IMR-90 (cell line): ENCODE data around the gene FBXO17. TPM values are rescaled to one million over a fixed set of nuclear protein-coding genes. Genes with fewer than 3 reads are reported as not detected.

ENCODE experiments used
- ATAC-seq: fragments of 200-7000 bp; cut with Tn5 transposase; 2 replicates; pipeline ENCODE4 v1.9.1; 2020; ENCODE audit warnings: low read depth, mild to moderate bottlenecking, moderate library complexity
- BruUV-seq: library from RNA; stranded (reverse); fragments of 400-500 nt; replicated peaks from 2 replicates; lab custom pipeline; 2021; lab: Mats Ljungman, UMichigan
- CTCF ChIA-PET: fragments of 300-600 bp; formaldehyde crosslinking; extraction: SDS; loops from one replicate; lab custom pipeline; 2021; ENCODE audit warnings: antibody characterized with exemption; lab: Yijun Ruan, JAX
- POLR2A ChIA-PET: fragments of 300-600 bp; sonication (Branson Sonifier 250); formaldehyde crosslinking; loops from one replicate; lab custom pipeline; 2022; ENCODE audit warnings: antibody characterized with exemption; ENCODE audit not compliant: unreplicated experiment; lab: Charles Lee
- DNase-seq: peaks from one replicate; pipeline ENCODE4 v3.0.0; 2013
- H2AFZ ChIP-seq: replicated peaks from 2 replicates; pipeline ENCODE3; 2013; ENCODE audit warnings: low read length, mild to moderate bottlenecking; ENCODE audit not compliant: poor library complexity
- H2AK5ac ChIP-seq: 2 replicates; pipeline ENCODE4 v1.6.1; 2013; ENCODE audit warnings: low read depth, low read length, inconsistent platforms
- H2AK9ac ChIP-seq: replicated peaks from 2 replicates; pipeline ENCODE3; 2013; ENCODE audit warnings: mild to moderate bottlenecking, low read depth, low read length, moderate library complexity; ENCODE audit not compliant: poor library complexity
- H2BK120ac ChIP-seq: 2 replicates; pipeline ENCODE4 v1.6.1; 2013; ENCODE audit warnings: low read depth, low read length, inconsistent platforms
- H2BK15ac ChIP-seq: 3 replicates; pipeline ENCODE4 v1.6.1; 2013; ENCODE audit warnings: low read depth, low read length, inconsistent platforms
- H2BK20ac ChIP-seq: 2 replicates; pipeline ENCODE4 v1.6.1; 2013; ENCODE audit warnings: low read depth, mild to moderate bottlenecking, inconsistent platforms, low read length, moderate library complexity
- H2BK5ac ChIP-seq: 2 replicates; pipeline ENCODE4 v1.6.1; 2013; ENCODE audit warnings: mild to moderate bottlenecking, low read depth, low read length, inconsistent platforms; ENCODE audit not compliant: poor library complexity, severe bottlenecking
- H3K14ac ChIP-seq: replicated peaks from 2 replicates; pipeline ENCODE4 v1.6.1; 2013; ENCODE audit warnings: low read depth, low read length, inconsistent platforms
- H3K18ac ChIP-seq: 2 replicates; pipeline ENCODE4 v1.6.1; 2013; ENCODE audit warnings: low read depth, low read length, control low read depth
- H3K23ac ChIP-seq: 2 replicates; pipeline ENCODE4 v1.6.1; 2013; ENCODE audit warnings: low read depth, low read length, inconsistent platforms
- H3K27ac ChIP-seq: 2 replicates; pipeline ENCODE4 v1.5.1; 2013; ENCODE audit warnings: mild to moderate bottlenecking, control low read depth, low read length; ENCODE audit not compliant: insufficient read depth
- H3K27me3 ChIP-seq: 2 replicates; pipeline ENCODE4 v1.6.1; 2013; ENCODE audit warnings: low read length; ENCODE audit not compliant: control insufficient read depth, insufficient read depth
- H3K36me3 ChIP-seq: 2 replicates; pipeline ENCODE4 v1.6.1; 2013; ENCODE audit warnings: low read length, mixed read lengths; ENCODE audit not compliant: control insufficient read depth, insufficient read depth
- H3K4ac ChIP-seq: 2 replicates; pipeline ENCODE4 v1.6.1; 2013; ENCODE audit warnings: low read depth, low read length, inconsistent platforms
- H3K4me1 ChIP-seq: 2 replicates; pipeline ENCODE4 v1.6.1; 2013; ENCODE audit warnings: low read length, mixed read lengths; ENCODE audit not compliant: control insufficient read depth, insufficient read depth
- H3K4me2 ChIP-seq: 2 replicates; pipeline ENCODE4 v1.6.1; 2013; ENCODE audit warnings: low read depth, mild to moderate bottlenecking, control low read depth, low read length, moderate library complexity
- H3K4me3 ChIP-seq: 2 replicates; pipeline ENCODE4 v1.5.1; 2013; ENCODE audit warnings: low read depth, mild to moderate bottlenecking, control low read depth, low read length, moderate library complexity; ENCODE audit not compliant: insufficient read depth
- H3K56ac ChIP-seq: 2 replicates; pipeline ENCODE4 v1.6.1; 2013; ENCODE audit warnings: low read length, inconsistent platforms; ENCODE audit not compliant: insufficient read depth; ENCODE audit errors: extremely low read depth
- H3K79me1 ChIP-seq, 2 experiments: 2 replicates each; pipeline ENCODE4 v1.6.1; 2013; ENCODE audit warnings: low read length in 2 of 2, inconsistent platforms in 1 of 2, low read depth in 1 of 2
- H3K9ac ChIP-seq: 2 replicates; pipeline ENCODE4 v1.6.1; 2013; ENCODE audit warnings: low read depth, low read length, control low read depth
- H3K9me1 ChIP-seq: 2 replicates; pipeline ENCODE4 v1.6.1; 2013; ENCODE audit warnings: low read length, inconsistent platforms; ENCODE audit not compliant: insufficient read depth
- H3K9me3 ChIP-seq: 2 replicates; pipeline ENCODE4 v1.6.1; 2013; ENCODE audit warnings: low read length; ENCODE audit not compliant: control insufficient read depth, insufficient read depth
- H4K20me1 ChIP-seq: 2 replicates; pipeline ENCODE4 v1.6.1; 2013; ENCODE audit warnings: low read length, inconsistent platforms; ENCODE audit not compliant: insufficient read depth
- H4K5ac ChIP-seq: 2 replicates; pipeline ENCODE4 v1.6.1; 2013; ENCODE audit warnings: mild to moderate bottlenecking, low read depth, low read length, control low read depth
- H4K8ac ChIP-seq, 2 experiments: 2 replicates each; pipeline ENCODE4 v1.6.1; 2013; ENCODE audit warnings: low read depth in 2 of 2, low read length in 2 of 2, control low read depth in 1 of 2, inconsistent platforms in 1 of 2
- H4K91ac ChIP-seq: 2 replicates; pipeline ENCODE4 v1.6.1; 2013; ENCODE audit warnings: low read depth, low read length, inconsistent platforms; ENCODE audit not compliant: insufficient read depth
- BHLHE40 ChIP-seq: fragments of 150-350 bp; IDR thresholded peaks from 2 replicates; pipeline ENCODE4 v1.6.1; 2016; ENCODE audit warnings: mild to moderate bottlenecking, low read depth, low read length
- CHD1 ChIP-seq: IDR thresholded peaks from 2 replicates; pipeline ENCODE4 v1.6.1; 2012; ENCODE audit warnings: low read depth, low read length, improper control_type of control experiment
- NFE2L2 ChIP-seq: fragments of 150-350 bp; IDR thresholded peaks from 2 replicates; pipeline ENCODE4 v1.6.1; 2016; ENCODE audit warnings: low read depth, mild to moderate bottlenecking, low read length
- whole genome bisulfite sequencing, 2 experiments: methylation state at CpG; one replicate each; pipeline versions ENCODE4 v1.1.5 to v1.1.7; 2013; ENCODE audit warnings: missing lambda C conversion rate in 2 of 2; ENCODE audit not compliant: insufficient read length in 1 of 2; ENCODE audit errors: extremely low coverage in 2 of 2; 5-methylcytosine and 5-hydroxymethylcytosine counted together
- dilution Hi-C: fragments of 300-500 bp; cut with HindIII; formaldehyde crosslinking; loops from one replicate; pipeline ENCODE4 v1.14.3; 2018; ENCODE audit warnings: low sequenced_read_pairs; ENCODE audit not compliant: unreplicated experiment
- in situ Hi-C: fragments of 300-500 bp; cut with MboI; formaldehyde crosslinking; loops from 3 replicates; pipeline ENCODE4 v1.14.3; 2019; ENCODE audit warnings: low sequenced_read_pairs, inconsistent platforms, mixed read lengths
- intact Hi-C: fragments of 100-400 bp; cut with micrococcal nuclease; formaldehyde crosslinking; loops from 2 replicates; pipeline ENCODE4 v1.10.0; 2022
- polyA plus RNA-seq, 3 experiments: library from polyadenylated mRNA; depleted of rRNA; stranded (reverse); fragments of >200 nt; gene quantifications; 2 replicates each; pipeline ENCODE4 v1.2.3, GENCODE V29; 2012; ENCODE audit warnings: low replicate concordance in 1 of 3
- total RNA-seq: library from RNA; depleted of rRNA; stranded (reverse); fragments of >200 nt; gene quantifications from 2 replicates; pipeline ENCODE4 v1.2.3, GENCODE V29; 2012
- TF ChIP-seq, protein P1 (sequence below): fragments of 150-350 bp; IDR thresholded peaks from 2 replicates; pipeline ENCODE4 v1.6.1; 2017; ENCODE audit warnings: mild to moderate bottlenecking, antibody characterized with exemption, low read length, low read depth

Gene FBXO17
- total and polyA plus RNA-seq, 2 of the 4 experiments (the other 2 are of a cell fraction) = 10.8 to 20.7 TPM

DNA sequence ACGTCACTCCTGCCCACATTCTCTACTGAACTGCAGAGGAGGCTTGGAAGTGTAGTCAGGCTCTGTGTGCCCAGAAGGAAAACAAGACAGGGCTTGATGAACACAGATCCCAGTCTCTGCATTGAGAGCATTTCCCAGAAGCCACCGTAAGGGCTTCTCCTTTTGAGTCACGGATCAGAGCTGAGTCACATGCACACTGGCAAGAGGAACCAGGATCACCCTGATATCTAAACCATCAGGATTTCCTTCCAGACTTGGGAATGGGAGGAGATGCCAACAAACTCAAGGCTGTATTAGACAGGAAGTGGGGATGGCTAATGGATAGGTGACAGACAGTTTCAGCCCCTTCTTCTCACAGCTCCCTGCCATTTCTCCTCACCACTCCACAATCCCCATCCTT, 17.7 kb upstream of the FBXO17 start:
- peak; percentile 74 for DNase-seq
- H2BK120ac ChIP-seq = no peak overlapping the region
- H4K5ac ChIP-seq = no peak overlapping the region; the same call in 1 of the 2 replicates
- peak overlapping the region; percentile 72; the same call in 1 of the 2 replicates for H3K4ac ChIP-seq
- H4K20me1 ChIP-seq = no peaks in the 10 kb centered on the region; the same call in 1 of the 2 replicates
- H3K4me3 ChIP-seq = no peak overlapping the region
- no peak overlapping the region; the same call in 1 of the 2 replicates for H2BK20ac ChIP-seq
- no peak overlapping the region for H4K91ac ChIP-seq
- no TSS peak for BruUV-seq
- H3K27me3 ChIP-seq = no peaks in the 10 kb centered on the region
- H3K9me1 ChIP-seq = no peaks in the 10 kb centered on the region; the same call in 1 of the 2 replicates
- 0 out of 2 replicates have a peak overlapping the region, but pooled peaks have one; percentile 12 for H3K27ac ChIP-seq
- peak overlapping the region; percentile 82 for H2AFZ ChIP-seq
- in situ Hi-C loops (no loop called here), intact Hi-C loops (no loop called here), dilution Hi-C loops (no loop called here)
- no peak overlapping the region for H2BK5ac ChIP-seq
- peak overlapping the region; percentile 68; the same call in 1 of the 2 replicates for H3K14ac ChIP-seq
- no peak overlapping the region for H3K18ac ChIP-seq
- H3K9me3 ChIP-seq = no peaks in the 10 kb centered on the region
- TF ChIP-seq BHLHE40 (0 out of 2 replicates have a peak, but pooled peaks have one; percentile 23), NFE2L2 (no peak), CHD1 (no peak)
- TF ChIP-seq, protein P1, sequence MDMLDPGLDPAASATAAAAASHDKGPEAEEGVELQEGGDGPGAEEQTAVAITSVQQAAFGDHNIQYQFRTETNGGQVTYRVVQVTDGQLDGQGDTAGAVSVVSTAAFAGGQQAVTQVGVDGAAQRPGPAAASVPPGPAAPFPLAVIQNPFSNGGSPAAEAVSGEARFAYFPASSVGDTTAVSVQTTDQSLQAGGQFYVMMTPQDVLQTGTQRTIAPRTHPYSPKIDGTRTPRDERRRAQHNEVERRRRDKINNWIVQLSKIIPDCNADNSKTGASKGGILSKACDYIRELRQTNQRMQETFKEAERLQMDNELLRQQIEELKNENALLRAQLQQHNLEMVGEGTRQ = peak; percentile 54; the same call in 1 of the 2 replicates
- 0 out of 4 replicates have a peak overlapping the region, but pooled peaks of 1 of the 2 experiments have one; percentile 27 for H4K8ac ChIP-seq
- WGBS, 2 experiments = no CpG with 5 or more reads among the region's 3 CpGs
- H3K23ac ChIP-seq = no peak overlapping the region
- H3K9ac ChIP-seq = no peak overlapping the region
- H2AK9ac ChIP-seq = peak overlapping the region; percentile 38
- no peak overlapping the region for H2BK15ac ChIP-seq
- H3K79me1 ChIP-seq = no peaks in the 10 kb centered on the region
- H3K56ac ChIP-seq = no peak overlapping the region
- H3K36me3 ChIP-seq = no peaks in the 10 kb centered on the region
- H3K4me2 ChIP-seq = no peak overlapping the region
- ChIA-PET CTCF (no interaction called here), POLR2A (no interaction called here)
- peaks cover 9% of the 10 kb centered on the region; the same call in 1 of the 2 replicates for H3K4me1 ChIP-seq
- ATAC-seq = peak; percentile 73
- no peak overlapping the region for H2AK5ac ChIP-seq
